ENCODE data around the gene RASSF3. TPM values are rescaled to one million over a fixed set of nuclear protein-coding genes. Genes with fewer than 3 reads are reported as not detected.

Gene RASSF3, protein sequence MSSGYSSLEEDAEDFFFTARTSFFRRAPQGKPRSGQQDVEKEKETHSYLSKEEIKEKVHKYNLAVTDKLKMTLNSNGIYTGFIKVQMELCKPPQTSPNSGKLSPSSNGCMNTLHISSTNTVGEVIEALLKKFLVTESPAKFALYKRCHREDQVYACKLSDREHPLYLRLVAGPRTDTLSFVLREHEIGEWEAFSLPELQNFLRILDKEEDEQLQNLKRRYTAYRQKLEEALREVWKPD
- total RNA-seq = 5.9 and 6.3 TPM in 2 replicates

DNA sequence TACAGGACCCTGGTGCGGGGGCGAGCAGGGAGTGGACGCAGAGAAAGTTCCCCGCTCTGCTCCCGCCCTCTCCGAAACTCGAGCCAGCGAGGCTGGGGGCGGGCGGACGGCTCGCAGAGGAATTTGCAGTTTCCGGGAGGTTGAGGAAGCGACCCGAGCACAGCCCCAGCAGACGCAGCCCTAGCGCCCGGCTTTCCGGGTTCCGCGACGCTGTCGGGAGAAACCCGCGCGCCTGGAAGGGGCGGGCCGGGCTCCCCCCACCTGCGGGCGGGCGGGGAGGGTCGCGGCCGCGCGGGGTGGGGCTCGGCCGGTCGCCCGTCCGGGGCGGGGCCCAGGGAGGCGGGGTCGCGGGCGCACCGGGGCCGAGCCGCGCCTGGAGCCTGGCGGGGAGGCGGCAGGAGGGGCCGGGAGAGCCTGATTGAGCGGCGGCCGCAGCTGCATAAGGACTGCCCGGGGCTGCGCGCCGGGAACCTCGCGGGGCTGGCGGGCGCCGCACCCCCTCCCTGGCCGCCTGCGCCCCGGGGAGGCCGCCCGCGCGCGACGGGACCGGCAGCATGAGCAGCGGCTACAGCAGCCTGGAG lies at the start of gene RASSF3:
Gene RASSF3 (plus strand): TSS at position 417 of the 581 bp plus-strand sequence. CDS start 138 bp downstream, at position 555.

Other genes starting within 250 kb of the RASSF3 start
- gene C12orf56, start 219.7 kb upstream of the RASSF3 start, total RNA-seq = not detected in 2 replicates
- gene XPOT, start 206.1 kb upstream of the RASSF3 start, total RNA-seq = 43.4 and 54.4 TPM in 2 replicates
- gene TBK1, start 158.4 kb upstream of the RASSF3 start, total RNA-seq = 16.8 and 29.4 TPM in 2 replicates
- 114 and 131 TPM in 2 replicates for gene GNS, start 148.9 kb downstream of the RASSF3 start, total RNA-seq
- 1.00 and 1.0 TPM in 2 replicates for gene TBC1D30, start 214.2 kb downstream of the RASSF3 start, total RNA-seq

Measured in cardiac ventricle fibroblast (primary cell).